Aorta (tissue), 5 donors: ENCODE results near the gene PDCL2. TPM values are rescaled to one million over a fixed set of nuclear protein-coding genes. Genes with fewer than 3 reads are reported as not detected.

Experiments
- ATAC-seq: fragments of 200-7000 bp; cut with Tn5 transposase; one replicate; pipeline ENCODE4 v1.9.1; 2022; ENCODE audit warnings: moderate library complexity; ENCODE audit not compliant: low FRiP score
- DNase-seq, 2 donors: peaks; one replicate each; pipeline ENCODE4 v3.0.0-alpha.2; 2020
- H3K27ac ChIP-seq, 2 donors: one replicate each; pipeline ENCODE4 v1.5.1; 2013; ENCODE audit warnings: low read length in 2 of 2, mild to moderate bottlenecking in 2 of 2, moderate library complexity in 2 of 2, control low read depth in 1 of 2, inconsistent platforms in 1 of 2, low read depth in 1 of 2
- H3K27me3 ChIP-seq, 2 donors: one replicate each; pipeline ENCODE4 v1.6.1; 2013; ENCODE audit warnings: control low read depth in 1 of 2, low read length in 1 of 2, mild to moderate bottlenecking in 1 of 2, moderate library complexity in 1 of 2; ENCODE audit not compliant: insufficient read depth in 2 of 2, control insufficient read depth in 1 of 2
- H3K36me3 ChIP-seq, 2 donors: one replicate each; pipeline ENCODE4 v1.6.1; 2013; ENCODE audit warnings: control low read depth in 1 of 2, low read length in 1 of 2, mild to moderate bottlenecking in 1 of 2; ENCODE audit not compliant: insufficient read depth in 2 of 2, control insufficient read depth in 1 of 2
- H3K4me1 ChIP-seq, 2 donors: one replicate each; pipeline ENCODE4 v1.6.1; 2013; ENCODE audit warnings: low read length in 2 of 2, control low read depth in 1 of 2, mild to moderate bottlenecking in 1 of 2, moderate library complexity in 1 of 2; ENCODE audit not compliant: insufficient read depth in 2 of 2, control insufficient read depth in 1 of 2
- H3K4me3 ChIP-seq, 2 donors: one replicate each; pipeline ENCODE4 v1.5.1; 2013; ENCODE audit warnings: low read length in 2 of 2, control low read depth in 1 of 2, mild to moderate bottlenecking in 1 of 2
- H3K9me3 ChIP-seq: one replicate; pipeline ENCODE4 v1.6.1; 2013; ENCODE audit warnings: mild to moderate bottlenecking, low read length; ENCODE audit not compliant: control insufficient read depth
- WGBS, 2 donors: extraction: QIAGEN DNeasy Blood & Tissue Kit; methylation state at CpG; one replicate each; pipeline ENCODE4 v1.1.7; 2013; 5-methylcytosine and 5-hydroxymethylcytosine counted together
- intact Hi-C, 2 donors: fragments of 100-400 bp; cut with DNase I; formaldehyde crosslinking; loops; one replicate each; pipeline versions ENCODE4 v1.14.2 to v1.15.0; 2022
- polyA plus RNA-seq, 2 donors: library from polyadenylated mRNA; stranded (reverse); fragments of 200-250 nt; gene quantifications; one replicate each; pipeline ENCODE4 v1.2.3, GENCODE V29; 2013
- total RNA-seq, 2 donors: library from RNA; stranded (reverse); fragmentation: NEBNext Ultra II Directional; extraction: Animal tissue kit (Norgen Biotek cat#: 25700); gene quantifications; one replicate each; pipeline ENCODE4 v1.2.1, GENCODE V29; 2021
- donor health status: healthy with polysubstance abuse.
- donor health status: Bipolar disorder and iron deficiency.
- donor health status: DM: no; HTN: no; CAD: no.
- donor health status: DM: no; HTN: no; CAD: no.
- donor health status: DM: yes; HTN: yes; CAD: no.

The PDCL2 gene
- total and polyA plus RNA-seq, 4 donors, result not detected

DNA sequence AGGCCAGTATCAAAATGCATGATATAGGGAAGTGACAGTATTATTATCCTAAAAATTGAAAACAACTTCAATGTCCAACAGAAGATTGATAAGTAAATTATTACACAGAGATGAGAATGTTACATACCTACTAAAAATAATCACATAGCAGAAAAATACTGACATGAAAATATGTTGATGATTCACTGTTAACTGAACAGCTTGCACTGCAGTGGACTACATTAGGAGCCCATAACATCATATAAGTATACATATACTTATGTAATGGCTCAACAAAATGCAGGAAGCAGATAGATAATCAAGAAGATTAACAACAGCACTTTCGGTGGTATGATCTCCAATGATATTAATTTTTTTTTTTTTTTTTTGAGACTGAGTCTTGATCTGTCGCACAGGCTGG is 52.4 kb downstream of the PDCL2 start:
- H3K9me3 ChIP-seq, result no peaks in the 10 kb centered on the region
- no peaks in the 10 kb centered on the region for H3K27me3 ChIP-seq
- no peak overlapping the region for H3K4me3 ChIP-seq
- no peak for ATAC-seq
- no peak for DNase-seq
- peaks cover 0 to 2% of the 10 kb centered on the region in 2 donors for H3K36me3 ChIP-seq
- 94 to 95% methylated on average over 2 of the region's 2 CpGs for WGBS, 2 donors
- H3K27ac ChIP-seq, result no peak overlapping the region
- peaks cover 0 to 1% of the 10 kb centered on the region in 2 donors for H3K4me1 ChIP-seq
- intact Hi-C loops, result loop anchor here (10.0 kb wide), 3 partner anchors 85 to 315 kb away; partner anchors contain the start of gene EXOC1 (in 2 of the 2)

GRCh38 chr4:55538531-55538930 is 53.5 kb downstream of the PDCL2 start:
- ATAC-seq (no peak), DNase-seq (no peak)
- Histone ChIP-seq H3K4me1 (peaks cover 0 to 1% of the 10 kb centered on the region in 2 donors), H3K27me3 (no peaks in the 10 kb centered on the region), H3K9me3 (no peaks in the 10 kb centered on the region), H3K27ac (no peak overlapping the region), H3K4me3 (no peak overlapping the region), H3K36me3 (peaks cover 0 to 2% of the 10 kb centered on the region in 2 donors)
- intact Hi-C loops, result no loop called here

DNA sequence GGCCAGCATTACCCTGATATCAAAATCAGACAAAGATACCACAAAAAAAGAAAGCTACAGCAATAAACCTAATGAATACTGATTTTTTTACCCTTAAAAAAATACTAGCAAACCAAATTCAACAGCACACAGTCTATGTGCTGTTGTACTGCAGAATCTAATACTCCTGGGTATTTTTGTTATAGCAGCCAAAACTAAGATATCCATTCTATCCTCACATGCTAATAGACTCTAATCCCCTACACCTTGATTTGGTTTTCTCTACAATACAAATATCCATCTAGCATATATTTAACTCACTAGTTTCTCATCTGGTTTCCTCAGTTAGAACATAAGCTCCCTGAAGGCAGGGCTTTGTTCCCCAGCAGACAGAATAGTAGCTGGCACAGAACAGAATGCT is 57.7 kb downstream of the PDCL2 start:
- intact Hi-C loops, result no loop called here

DNA sequence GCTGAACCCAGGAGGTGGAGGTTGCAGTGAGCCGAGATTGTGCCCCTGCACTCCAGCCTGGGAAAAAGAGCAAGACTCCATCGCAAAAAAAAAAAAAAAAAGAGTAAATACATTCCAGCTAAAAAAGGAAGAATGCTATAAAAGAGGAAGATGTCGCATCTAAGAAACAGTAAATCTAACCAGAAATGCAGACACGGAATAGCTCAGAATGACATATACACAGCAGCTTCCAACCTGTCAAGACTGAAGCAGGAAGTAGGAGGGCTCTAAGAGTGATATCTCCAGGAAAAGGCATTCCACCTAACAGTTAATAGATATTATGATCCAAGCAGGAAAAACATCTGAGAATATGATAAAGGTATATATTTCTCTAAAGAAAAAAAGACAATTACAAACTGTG is 61.4 kb downstream of the PDCL2 start:
- Histone ChIP-seq H3K36me3 (no peaks in the 10 kb centered on the region), H3K9me3 (no peaks in the 10 kb centered on the region), H3K27me3 (no peaks in the 10 kb centered on the region), H3K4me3 (no peak overlapping the region), H3K4me1 (peaks cover 0 to 2% of the 10 kb centered on the region in 2 donors), H3K27ac (no peak overlapping the region)
- WGBS, 2 donors, result 95 to 97% methylated on average over 4 of the region's 4 CpGs
- intact Hi-C loops, result no loop called here
- DNase-seq (no peak), ATAC-seq (no peak)

More for the DNA sequence above, 57.7 kb downstream of the PDCL2 start:
- H3K4me3 ChIP-seq, result no peak overlapping the region
- no peak overlapping the region for H3K27ac ChIP-seq
- H3K36me3 ChIP-seq, result no peaks in the 10 kb centered on the region
- ATAC-seq (no peak), DNase-seq (no peak)
- H3K27me3 ChIP-seq, result no peaks in the 10 kb centered on the region
- peaks cover 0 to 1% of the 10 kb centered on the region in 2 donors for H3K4me1 ChIP-seq
- H3K9me3 ChIP-seq, result no peaks in the 10 kb centered on the region

- no peak for ATAC-seq
- no peak for DNase-seq
- WGBS, 2 donors, result 79 to 83% methylated on average over 4 of the region's 4 CpGs
- no peaks in the 10 kb centered on the region for H3K27me3 ChIP-seq
- H3K4me1 ChIP-seq, result peaks cover 0 to 2% of the 10 kb centered on the region in 2 donors
- intact Hi-C loops, result no loop called here
- H3K4me3 ChIP-seq, result no peak overlapping the region
- H3K27ac ChIP-seq, result no peak overlapping the region
- no peaks in the 10 kb centered on the region for H3K9me3 ChIP-seq
- no peaks in the 10 kb centered on the region for H3K36me3 ChIP-seq
Measured at GRCh38 chr4:55530167-55530566, 61.9 kb downstream of the PDCL2 start.

GRCh38 chr4:55528491-55528890 is 63.6 kb downstream of the PDCL2 start:
- peaks cover 0 to 2% of the 10 kb centered on the region in 2 donors for H3K4me1 ChIP-seq
- ATAC-seq (no peak), DNase-seq (no peak)
- no peak overlapping the region for H3K27ac ChIP-seq
- no peaks in the 10 kb centered on the region for H3K36me3 ChIP-seq
- WGBS, 2 donors, result 94 to 97% methylated on average over 3 of the region's 3 CpGs
- no peak overlapping the region for H3K4me3 ChIP-seq
- intact Hi-C loops, result no loop called here
- no peaks in the 10 kb centered on the region for H3K27me3 ChIP-seq
- H3K9me3 ChIP-seq, result no peaks in the 10 kb centered on the region

DNA sequence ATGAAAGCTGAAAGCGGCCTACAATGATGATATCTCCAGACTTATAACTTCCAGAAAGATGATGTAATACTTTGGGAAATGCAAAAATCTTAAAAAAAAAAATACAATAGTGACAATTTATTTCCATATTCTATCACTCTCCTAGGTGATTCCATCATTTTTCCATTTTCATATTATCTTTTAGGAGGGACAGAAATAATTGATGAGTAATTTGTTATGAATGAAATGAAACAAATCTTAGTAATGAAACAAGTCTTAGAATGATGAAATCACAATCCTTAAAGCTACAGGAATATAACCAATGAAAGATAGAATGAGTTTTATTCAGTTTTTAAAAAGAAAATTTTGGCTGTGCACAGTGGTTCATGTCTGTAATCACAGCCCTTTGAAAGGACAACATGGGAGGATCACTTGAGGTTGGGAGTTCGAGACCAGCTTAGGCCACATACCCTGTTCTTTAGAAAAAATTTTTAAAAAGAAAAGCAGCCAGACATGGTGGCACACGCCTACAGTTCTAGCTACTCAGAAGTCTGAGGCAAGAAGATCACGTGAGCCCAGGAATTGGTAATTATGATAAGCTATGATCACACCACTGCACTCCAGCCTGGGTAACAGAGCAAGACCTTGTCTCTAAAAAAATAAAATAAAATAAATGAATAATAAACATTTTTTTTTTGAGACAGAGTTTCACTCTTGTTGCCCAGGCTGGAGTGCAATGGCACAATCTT is 67.0 kb downstream of the PDCL2 start:
- Histone ChIP-seq H3K4me1 (peaks cover 0 to 2% of the 10 kb centered on the region in 2 donors), H3K36me3 (no peaks in the 10 kb centered on the region), H3K27me3 (no peaks in the 10 kb centered on the region), H3K9me3 (no peaks in the 10 kb centered on the region), H3K4me3 (no peak overlapping the region), H3K27ac (no peak overlapping the region)
- 90 to 96% methylated on average over 4 of the region's 4 CpGs for WGBS, 2 donors
- ATAC-seq (no peak), DNase-seq (no peak)
- intact Hi-C loops, result no loop called here

DNA sequence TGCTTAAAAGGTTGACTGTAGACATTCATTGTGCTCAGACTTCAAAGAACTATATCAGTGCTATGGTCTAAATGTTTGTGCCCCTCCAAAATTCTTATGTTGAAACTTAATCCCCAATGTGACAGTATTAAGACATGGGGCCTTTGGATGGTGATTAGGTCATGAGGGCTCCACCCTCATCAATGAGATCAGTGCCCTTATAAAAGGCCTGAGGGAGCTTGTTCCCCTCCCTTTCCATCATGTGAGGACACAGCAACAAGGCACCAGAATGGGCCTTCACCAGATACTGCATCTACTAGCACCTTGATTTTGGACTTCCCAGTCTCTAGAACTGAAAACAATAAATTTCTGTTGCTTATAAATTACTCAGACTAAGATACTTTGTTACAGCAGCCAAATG is 73.6 kb downstream of the PDCL2 start:
- Histone ChIP-seq H3K27ac (no peak overlapping the region), H3K27me3 (no peaks in the 10 kb centered on the region), H3K4me1 (no peaks in the 10 kb centered on the region), H3K4me3 (no peak overlapping the region), H3K9me3 (no peaks in the 10 kb centered on the region), H3K36me3 (no peaks in the 10 kb centered on the region)
- DNase-seq (no peak), ATAC-seq (no peak)
- intact Hi-C loops, result no loop called here

- no peaks in the 10 kb centered on the region for H3K36me3 ChIP-seq
- DNase-seq (no peak), ATAC-seq (no peak)
- H3K27me3 ChIP-seq, result no peaks in the 10 kb centered on the region
- no peaks in the 10 kb centered on the region for H3K4me1 ChIP-seq
- H3K9me3 ChIP-seq, result no peaks in the 10 kb centered on the region
- intact Hi-C loops, result no loop called here
- no peak overlapping the region for H3K27ac ChIP-seq
- 97% methylated on average over 2 of the region's 2 CpGs for WGBS, 2 donors
- no peak overlapping the region for H3K4me3 ChIP-seq
Measured at GRCh38 chr4:55517526-55518229, 74.4 kb downstream of the PDCL2 start.
